ENCODE measurements around the gene APLNR. TPM values are rescaled to one million over a fixed set of nuclear protein-coding genes. Genes with fewer than 3 reads are reported as not detected.

Gene APLNR
- total and polyA plus RNA-seq, 4 donors = 3.2 to 39.4 (median 4.0) TPM

DNA sequence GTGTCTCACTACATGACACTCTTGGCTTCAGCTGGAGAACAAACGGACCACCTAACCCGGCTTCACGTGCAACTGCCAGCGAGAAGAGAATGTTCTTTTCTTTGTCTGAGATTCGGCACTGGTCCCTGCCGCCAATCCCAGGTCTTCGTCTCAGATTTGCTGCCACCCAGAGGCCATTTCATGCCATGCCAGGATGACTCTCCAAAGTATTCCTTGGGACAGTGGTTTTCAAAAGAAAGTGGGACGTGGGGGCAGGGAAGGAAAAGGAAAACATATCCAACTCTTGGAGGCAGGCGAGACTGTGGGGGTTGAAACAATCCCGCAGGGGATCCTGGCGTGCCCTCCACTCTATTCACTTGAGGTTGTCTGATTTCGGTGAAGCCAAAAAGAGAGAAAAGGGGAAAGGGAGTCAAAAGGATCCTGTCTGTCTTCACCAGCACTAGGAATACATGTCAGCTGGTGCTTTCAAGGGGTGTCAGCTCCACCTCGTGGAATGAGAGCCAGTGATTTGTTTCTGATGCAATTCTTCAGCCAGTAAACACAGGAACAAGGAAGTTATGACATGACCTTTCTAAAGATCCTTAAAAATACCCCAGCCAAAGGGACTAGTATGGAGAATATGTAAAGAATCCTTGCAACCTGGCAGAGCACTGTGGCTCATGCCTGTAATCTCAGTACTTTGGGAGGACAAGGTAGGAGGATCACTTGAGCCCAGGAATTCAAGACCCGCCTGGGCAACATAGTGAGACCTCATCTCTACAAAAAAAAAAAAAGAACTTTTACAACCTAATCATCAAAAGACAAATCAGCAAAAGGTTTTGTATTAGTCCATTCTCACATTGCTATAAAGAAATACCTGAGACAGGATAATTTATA lies 41.0 kb upstream of the APLNR start (continued):
- TF ChIP-seq, protein P1, sequence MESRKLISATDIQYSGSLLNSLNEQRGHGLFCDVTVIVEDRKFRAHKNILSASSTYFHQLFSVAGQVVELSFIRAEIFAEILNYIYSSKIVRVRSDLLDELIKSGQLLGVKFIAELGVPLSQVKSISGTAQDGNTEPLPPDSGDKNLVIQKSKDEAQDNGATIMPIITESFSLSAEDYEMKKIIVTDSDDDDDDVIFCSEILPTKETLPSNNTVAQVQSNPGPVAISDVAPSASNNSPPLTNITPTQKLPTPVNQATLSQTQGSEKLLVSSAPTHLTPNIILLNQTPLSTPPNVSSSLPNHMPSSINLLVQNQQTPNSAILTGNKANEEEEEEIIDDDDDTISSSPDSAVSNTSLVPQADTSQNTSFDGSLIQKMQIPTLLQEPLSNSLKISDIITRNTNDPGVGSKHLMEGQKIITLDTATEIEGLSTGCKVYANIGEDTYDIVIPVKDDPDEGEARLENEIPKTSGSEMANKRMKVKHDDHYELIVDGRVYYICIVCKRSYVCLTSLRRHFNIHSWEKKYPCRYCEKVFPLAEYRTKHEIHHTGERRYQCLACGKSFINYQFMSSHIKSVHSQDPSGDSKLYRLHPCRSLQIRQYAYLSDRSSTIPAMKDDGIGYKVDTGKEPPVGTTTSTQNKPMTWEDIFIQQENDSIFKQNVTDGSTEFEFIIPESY (IDR thresholded peaks at IDR 0.05) = no peak
- TF ChIP-seq RAD21 (IDR thresholded peaks at IDR 0.05) = peak; percentile 86 to 90
- peak; percentile 46 for TF ChIP-seq YY1 (IDR thresholded peaks at IDR 0.05)
- TF ChIP-seq NR2F2 (IDR thresholded peaks at IDR 0.05) = no peak
- no peak for TF ChIP-seq JUND (IDR thresholded peaks at IDR 0.05)

DNA sequence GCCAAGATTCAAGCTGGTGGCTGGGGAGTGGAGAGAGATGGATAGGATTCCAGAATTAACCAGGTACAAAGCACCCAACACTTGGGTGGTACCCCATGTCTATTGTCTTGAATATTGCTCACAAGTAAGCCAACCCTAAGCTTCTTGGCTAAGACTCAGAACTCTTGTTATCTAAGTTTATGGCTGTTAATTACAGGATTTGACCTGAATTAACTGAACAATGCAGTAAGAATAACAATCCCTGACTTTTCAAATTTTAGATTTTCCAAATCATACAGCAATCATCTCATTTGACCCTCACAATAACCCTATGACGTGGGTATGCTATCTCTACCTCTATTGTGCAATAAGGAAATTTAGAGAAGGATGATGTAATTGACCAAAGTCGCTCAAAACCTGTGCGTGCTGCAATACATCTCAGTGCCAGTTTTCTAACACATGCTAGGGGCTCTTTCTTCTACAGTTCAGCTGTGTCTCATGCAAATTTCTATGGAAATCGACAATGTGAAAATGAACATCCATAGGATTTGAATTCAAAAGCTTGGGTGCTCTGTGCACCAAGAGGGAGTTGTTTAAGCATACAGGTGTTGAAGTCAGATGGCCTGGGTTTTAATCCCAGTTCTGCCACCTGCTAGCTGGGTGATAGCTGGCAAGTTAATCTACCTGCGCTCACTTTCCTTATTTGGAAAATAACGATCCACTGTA lies 40.1 kb upstream of the APLNR start:
- TF ChIP-seq HNF4G (IDR thresholded peaks at IDR 0.05) = no peak
- no peak for TF ChIP-seq FOXA2 (IDR thresholded peaks at IDR 0.05)
- TF ChIP-seq JUND (IDR thresholded peaks at IDR 0.05) = peak in 1 of 2 donors; percentile 77
- peak in 1 of 2 donors; percentile 64 for TF ChIP-seq RXRA (IDR thresholded peaks at IDR 0.05)
- peak; percentile 31 to 69 for TF ChIP-seq HNF4A (conservative IDR thresholded peaks at IDR 0.05)
- no peak for TF ChIP-seq NR2F2 (IDR thresholded peaks at IDR 0.05)
- TF ChIP-seq YY1 (IDR thresholded peaks at IDR 0.05) = no peak
- TF ChIP-seq, protein P2, sequence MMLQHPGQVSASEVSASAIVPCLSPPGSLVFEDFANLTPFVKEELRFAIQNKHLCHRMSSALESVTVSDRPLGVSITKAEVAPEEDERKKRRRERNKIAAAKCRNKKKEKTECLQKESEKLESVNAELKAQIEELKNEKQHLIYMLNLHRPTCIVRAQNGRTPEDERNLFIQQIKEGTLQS (IDR thresholded peaks at IDR 0.05) = peak; percentile 60
- TF ChIP-seq TAF1 (conservative IDR thresholded peaks at IDR 0.05) = no peak
- TF ChIP-seq EGR1 (IDR thresholded peaks at IDR 0.05; ENCODE audit: low read depth in 2 of 2) = no peak
- TF ChIP-seq, protein P3, sequence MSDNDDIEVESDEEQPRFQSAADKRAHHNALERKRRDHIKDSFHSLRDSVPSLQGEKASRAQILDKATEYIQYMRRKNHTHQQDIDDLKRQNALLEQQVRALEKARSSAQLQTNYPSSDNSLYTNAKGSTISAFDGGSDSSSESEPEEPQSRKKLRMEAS (IDR thresholded peaks at IDR 0.05) = peak; percentile 24
- no peak for TF ChIP-seq GABPA (IDR thresholded peaks at IDR 0.05 in 1 of 2, conservative IDR thresholded peaks at IDR 0.05 in 1 of 2)
- no peak for TF ChIP-seq FOXA1 (IDR thresholded peaks at IDR 0.05)
- no peak for TF ChIP-seq RAD21 (IDR thresholded peaks at IDR 0.05)
- TF ChIP-seq SP1 (IDR thresholded peaks at IDR 0.05) = no peak
- TF ChIP-seq, protein P4, sequence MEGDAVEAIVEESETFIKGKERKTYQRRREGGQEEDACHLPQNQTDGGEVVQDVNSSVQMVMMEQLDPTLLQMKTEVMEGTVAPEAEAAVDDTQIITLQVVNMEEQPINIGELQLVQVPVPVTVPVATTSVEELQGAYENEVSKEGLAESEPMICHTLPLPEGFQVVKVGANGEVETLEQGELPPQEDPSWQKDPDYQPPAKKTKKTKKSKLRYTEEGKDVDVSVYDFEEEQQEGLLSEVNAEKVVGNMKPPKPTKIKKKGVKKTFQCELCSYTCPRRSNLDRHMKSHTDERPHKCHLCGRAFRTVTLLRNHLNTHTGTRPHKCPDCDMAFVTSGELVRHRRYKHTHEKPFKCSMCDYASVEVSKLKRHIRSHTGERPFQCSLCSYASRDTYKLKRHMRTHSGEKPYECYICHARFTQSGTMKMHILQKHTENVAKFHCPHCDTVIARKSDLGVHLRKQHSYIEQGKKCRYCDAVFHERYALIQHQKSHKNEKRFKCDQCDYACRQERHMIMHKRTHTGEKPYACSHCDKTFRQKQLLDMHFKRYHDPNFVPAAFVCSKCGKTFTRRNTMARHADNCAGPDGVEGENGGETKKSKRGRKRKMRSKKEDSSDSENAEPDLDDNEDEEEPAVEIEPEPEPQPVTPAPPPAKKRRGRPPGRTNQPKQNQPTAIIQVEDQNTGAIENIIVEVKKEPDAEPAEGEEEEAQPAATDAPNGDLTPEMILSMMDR (IDR thresholded peaks at IDR 0.05; ENCODE audit: low read depth, low read length, missing input control) = no peak
- TF ChIP-seq, protein P1 (IDR thresholded peaks at IDR 0.05) = no peak
- TF ChIP-seq, protein P5, sequence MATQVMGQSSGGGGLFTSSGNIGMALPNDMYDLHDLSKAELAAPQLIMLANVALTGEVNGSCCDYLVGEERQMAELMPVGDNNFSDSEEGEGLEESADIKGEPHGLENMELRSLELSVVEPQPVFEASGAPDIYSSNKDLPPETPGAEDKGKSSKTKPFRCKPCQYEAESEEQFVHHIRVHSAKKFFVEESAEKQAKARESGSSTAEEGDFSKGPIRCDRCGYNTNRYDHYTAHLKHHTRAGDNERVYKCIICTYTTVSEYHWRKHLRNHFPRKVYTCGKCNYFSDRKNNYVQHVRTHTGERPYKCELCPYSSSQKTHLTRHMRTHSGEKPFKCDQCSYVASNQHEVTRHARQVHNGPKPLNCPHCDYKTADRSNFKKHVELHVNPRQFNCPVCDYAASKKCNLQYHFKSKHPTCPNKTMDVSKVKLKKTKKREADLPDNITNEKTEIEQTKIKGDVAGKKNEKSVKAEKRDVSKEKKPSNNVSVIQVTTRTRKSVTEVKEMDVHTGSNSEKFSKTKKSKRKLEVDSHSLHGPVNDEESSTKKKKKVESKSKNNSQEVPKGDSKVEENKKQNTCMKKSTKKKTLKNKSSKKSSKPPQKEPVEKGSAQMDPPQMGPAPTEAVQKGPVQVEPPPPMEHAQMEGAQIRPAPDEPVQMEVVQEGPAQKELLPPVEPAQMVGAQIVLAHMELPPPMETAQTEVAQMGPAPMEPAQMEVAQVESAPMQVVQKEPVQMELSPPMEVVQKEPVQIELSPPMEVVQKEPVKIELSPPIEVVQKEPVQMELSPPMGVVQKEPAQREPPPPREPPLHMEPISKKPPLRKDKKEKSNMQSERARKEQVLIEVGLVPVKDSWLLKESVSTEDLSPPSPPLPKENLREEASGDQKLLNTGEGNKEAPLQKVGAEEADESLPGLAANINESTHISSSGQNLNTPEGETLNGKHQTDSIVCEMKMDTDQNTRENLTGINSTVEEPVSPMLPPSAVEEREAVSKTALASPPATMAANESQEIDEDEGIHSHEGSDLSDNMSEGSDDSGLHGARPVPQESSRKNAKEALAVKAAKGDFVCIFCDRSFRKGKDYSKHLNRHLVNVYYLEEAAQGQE (IDR thresholded peaks at IDR 0.05) = no peak
- 38% methylated on average over 6 of the region's 6 CpGs for WGBS
- H3K36me3 ChIP-seq (ENCODE audit: control insufficient read depth in 4 of 4, insufficient read depth in 3 of 4, low read depth in 1 of 4, low read length in 3 of 4) = no peaks in the 10 kb centered on the region
- no peak overlapping the region for H3K4me3 ChIP-seq (ENCODE audit: low read depth in 1 of 3, low read length in 3 of 3)
- no peak overlapping the region for H3K9ac ChIP-seq (ENCODE audit: low read depth in 1 of 2, low read length in 2 of 2)
- H3K4me1 ChIP-seq (ENCODE audit: control insufficient read depth in 4 of 4, insufficient read depth in 4 of 4, low read length in 3 of 4) = peaks cover 5 to 15% (median 10%) of the 10 kb centered on the region in 4 donors
- H3K27me3 ChIP-seq (ENCODE audit: control insufficient read depth in 4 of 4, insufficient read depth in 4 of 4, low read length in 3 of 4) = no peaks in the 10 kb centered on the region
- H3K9me3 ChIP-seq (ENCODE audit: control insufficient read depth in 4 of 4, low read length in 3 of 4) = peaks cover 0 to 6% (median 2%) of the 10 kb centered on the region in 4 donors
- DNase-seq (ENCODE audit: low spot score) = no peak
- peak overlapping the region; percentile 43 to 53 for H3K27ac ChIP-seq (ENCODE audit: low read depth in 1 of 2, low read length in 2 of 2)

Measured in liver (tissue), 9 donors.